CD4-positive, alpha-beta T cell treated with Interleukin-4 for 1 hour (primary cell): Measurements from ENCODE around the gene CPLX3.

Source experiments
- DNase-seq, 2 donors: peaks; one replicate each; pipeline ENCODE4 v3.0.0-alpha.2; 2020 to 2022

Gene CPLX3

DNA sequence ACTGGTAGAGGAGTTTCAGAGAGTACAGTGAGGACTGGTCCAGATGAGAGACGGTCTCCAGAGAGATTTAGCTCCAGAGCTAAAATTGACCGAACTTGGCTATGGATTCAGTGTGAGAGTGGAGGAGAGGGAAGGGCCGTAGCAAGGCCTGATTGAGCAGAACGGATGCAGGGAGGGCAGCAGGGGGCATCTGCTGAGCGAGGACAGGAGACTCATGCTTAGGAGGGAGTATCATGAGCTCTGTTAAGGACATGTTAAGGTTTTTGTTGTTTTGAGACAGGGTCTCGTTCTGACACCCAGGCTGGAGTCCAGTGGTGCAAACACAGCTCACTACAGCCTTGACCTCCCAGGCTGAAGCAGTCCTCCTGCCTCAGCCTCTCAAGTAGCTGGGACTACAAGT, 21.5 kb upstream of the CPLX3 start:
- no peak for DNase-seq

DNA sequence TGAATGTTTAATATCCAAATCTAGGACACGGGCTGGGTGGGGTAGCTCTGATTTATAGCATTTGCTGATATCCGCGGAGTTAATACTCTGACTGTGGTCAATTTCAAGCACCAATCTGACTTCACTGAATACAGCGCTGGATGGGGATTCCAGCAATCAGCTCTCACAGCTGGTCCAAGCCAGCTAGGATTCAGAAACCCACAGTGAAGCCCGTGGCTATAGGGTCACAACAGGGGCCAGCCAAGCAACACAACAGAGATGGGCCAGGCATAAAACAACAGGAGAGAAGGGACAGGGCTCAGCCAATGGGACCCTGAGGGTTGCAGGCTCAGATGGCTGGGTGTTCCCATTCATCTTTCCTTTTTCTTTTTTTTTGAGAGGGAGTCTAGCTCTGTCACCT, 19.1 kb upstream of the CPLX3 start:
- DNase-seq = no peak

DNA sequence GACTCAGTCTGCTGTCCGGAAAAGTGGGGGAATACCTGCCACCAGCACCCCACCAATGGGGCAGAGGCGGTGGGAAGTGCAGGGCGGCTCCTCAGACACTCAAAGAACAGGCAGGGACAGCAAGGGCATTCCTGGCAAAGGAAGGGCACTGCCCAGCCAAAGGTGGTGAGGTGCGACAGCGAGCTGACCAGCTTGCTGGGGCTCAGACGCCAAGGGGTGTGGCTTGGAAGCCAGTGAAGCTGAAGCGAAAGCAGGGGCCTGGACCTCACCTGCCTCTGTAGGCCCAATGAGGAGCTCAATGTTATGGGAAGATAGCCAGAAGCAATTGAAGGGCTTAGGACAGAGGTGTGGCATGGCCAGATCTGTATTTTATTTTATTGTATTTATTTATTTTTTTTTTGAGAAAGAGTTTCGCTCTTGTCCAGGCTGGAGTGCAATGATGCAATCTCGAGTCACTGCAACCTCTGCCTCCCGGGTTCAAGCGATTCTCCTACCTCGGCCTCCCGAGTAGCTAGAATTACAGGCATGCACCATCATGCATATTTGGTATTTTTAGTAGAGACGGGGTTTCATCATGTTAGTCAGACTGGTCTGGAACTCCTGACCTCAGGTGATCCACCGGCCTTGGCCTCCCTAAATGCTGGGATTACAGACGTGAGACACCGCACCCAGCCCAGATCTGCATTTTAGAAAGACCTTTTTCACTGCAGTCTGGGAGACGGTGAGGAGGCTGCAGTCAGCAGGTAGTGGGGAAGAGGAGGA, 18.2 kb upstream of the CPLX3 start:
- DNase-seq = no peak

DNA sequence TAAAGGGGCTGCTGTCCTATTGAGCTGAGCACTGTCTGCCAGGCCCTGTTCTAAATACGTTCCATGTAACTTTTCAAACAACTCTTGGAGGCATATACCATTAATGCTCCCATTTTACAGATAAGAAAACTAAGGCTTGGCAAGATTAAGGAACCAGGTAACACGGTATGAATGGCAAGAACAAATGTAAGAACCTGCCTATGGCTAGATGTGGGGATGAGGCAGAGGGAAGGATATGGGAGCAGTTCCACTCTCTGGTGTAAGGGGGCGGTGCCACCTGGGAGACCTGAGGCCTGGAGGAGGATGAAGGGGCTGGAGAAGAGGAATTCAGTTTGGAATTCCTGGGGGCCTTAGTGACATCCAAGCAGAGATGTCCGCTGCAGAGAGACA, 17.6 kb upstream of the CPLX3 start:
- DNase-seq = no peak

DNA sequence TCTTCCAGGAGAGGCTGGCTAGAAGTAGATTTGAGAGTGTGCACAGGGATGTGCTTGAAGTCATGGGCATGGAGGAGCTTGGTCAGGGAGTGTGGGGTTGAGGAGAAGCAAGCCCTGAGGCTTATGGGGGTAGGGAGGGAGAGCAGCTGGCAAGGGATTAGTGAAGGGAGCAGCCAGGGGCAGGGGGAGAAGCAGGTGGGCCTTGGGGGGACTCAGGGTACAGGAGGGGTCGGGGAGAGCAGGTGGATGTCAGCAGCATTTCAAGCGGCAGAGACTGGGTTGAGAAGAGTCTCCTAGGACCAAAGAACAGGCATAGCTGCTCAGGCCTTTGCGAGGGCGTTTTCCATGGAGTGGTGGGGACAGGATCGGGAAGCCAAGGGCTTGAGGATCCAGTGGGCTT, 17.2 kb upstream of the CPLX3 start:
- no peak for DNase-seq

DNA sequence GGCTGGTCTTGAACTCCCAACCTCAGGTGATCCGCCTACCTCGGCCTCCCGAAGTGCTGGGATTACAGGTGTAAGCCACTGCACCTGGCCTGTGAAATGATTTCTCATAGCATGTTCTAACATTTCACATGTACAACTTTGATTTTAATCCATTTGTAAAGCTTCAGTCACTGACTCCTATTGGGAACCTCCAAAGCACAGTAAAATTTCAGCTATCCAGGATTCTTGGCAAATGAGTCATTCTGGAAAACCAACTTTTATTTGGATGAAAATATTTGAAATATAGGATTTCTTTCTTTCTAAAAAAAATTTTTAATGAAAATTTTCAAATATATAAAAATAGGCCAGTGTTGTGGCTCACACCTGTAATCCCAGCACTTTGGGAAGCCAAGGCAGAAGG, 16.5 kb upstream of the CPLX3 start:
- DNase-seq = no peak

DNA sequence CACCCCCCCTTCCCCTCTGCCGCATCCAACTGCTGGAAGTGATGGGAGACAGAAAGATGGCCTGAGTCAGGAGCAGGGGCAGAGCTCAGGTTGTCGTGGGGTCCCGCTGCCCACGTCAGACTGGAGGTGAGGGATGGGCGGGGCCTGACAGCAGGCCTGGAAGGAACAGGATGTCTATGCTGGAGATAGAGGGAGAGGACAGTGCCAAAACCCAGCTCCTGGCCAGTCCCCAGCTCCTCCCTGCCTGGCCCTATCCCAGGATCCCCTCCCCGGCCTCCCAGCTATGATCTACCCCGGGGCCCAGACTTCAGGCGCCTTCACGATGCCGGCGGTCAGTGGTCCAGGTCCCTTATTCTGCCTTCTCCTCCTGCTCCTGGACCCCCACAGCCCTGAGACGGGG, 13.9 kb upstream of the CPLX3 start, which contains the start of gene LMAN1L:
Gene LMAN1L, plus strand, starts transcription at position 303 of the 400 bp plus-strand sequence. Its CDS starts 20 bp downstream, at position 323.
- DNase-seq = no peak

DNA sequence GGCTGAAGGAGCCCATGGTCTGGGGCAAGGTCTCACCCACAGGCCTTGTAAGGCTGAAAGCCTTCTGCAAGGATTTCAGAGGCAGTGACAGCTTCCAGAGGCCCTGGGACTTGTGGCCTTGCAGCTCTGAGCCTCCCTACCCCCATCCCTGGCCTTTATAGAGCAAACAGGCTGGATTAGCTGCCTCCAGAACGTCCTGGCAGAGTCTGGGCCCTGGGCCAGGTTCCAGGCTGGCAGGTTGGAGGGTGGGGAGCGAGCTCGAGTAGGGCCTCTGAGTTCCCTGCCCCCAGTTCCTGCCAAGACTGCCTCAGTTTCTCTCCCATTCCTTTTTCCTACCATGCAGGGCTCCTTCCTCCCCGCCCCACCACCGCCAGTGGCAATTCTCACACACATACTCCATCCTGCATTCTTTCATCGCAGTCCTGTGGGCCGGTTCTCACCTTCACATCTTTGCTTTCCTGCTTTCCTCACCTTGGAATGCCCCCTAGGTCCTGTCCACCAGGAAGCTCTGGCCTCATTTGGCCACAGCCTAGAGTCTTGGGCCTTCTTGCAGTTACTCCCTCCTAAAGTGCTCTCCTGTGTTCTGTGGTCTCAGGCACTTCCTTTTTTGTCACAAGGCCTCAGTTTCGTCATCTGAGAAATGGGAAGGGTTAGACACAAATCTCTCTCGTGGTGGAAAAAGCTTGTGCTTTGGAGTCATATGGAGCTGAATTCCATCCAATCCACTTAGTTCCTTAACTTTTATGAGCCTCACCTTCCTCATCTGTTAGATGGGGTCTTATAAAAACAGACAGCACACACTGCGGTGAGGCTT, 11.1 kb upstream of the CPLX3 start:
- no peak for DNase-seq

DNA sequence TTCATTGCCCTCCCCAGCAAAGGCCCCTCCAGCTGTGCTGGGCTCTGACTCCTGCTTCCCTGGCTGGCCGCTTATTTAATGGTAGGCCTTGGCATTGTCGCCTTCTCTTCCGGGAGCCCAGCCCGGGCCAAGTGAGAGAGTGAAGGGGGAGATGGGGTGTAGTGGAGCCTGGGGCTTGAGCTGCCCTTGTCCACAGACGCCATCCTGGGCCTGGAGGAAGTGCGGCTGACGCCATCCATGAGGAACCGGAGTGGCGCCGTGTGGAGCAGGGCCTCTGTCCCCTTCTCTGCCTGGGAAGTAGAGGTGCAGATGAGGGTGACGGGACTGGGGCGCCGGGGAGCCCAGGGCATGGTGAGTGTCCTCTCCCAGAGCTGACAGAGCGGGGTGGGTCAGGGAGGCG, 10.5 kb upstream of the CPLX3 start:
- no peak for DNase-seq

DNA sequence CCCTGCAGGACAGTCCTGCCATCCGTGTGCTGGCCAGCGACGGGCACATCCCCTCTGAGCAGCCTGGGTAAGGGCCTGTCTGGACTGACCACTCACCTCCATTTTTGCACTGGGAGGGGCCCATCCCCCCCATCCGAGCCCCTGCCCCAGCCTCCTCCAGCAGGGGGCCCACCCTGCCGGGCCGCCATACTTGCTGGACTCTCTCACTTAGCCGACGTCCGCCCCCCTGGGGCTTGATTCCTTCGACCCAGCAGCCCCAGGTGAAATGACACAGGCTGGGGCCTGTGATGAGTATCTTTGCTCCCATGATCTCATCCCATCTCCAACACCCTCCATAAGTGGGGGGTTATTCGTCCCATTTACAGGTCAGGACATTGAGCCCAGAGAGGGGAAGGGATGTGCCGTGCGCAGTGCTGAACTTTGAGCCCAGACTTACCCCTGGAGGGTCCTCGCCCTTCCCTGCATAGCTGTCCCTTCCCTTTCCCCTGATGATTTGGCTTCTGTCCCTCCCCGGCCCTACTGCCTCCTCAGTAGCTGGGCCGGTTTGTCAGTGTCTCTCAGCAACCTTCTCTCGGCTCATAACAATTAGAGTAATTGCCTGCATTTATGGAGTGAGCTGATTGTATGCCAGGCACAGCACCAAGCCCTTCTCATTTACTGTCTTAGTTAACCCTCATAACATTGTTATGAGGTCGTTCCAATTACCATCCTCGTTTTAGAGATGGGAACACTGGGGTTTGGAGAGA, 9.6 kb upstream of the CPLX3 start:
- no peak for DNase-seq

DNA sequence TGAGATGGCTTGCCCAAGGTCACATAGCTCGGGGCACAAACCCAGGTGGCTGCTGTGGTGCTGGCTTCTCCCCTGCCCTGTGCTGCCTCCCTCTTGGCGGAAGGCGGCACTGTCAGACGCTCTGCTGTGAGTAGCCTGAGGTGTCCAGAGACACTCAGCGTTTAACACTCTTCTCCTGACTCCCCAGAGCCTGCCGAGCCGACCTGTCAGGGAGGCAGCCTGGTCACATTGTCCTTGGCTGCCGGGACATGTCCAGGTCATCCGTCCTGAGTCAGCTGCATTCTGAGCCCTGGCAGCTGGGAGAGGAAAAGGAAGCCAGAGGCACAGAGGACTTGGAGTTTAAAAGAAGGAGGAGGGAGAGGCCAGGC, 9.1 kb upstream of the CPLX3 start:
- no peak for DNase-seq

DNA sequence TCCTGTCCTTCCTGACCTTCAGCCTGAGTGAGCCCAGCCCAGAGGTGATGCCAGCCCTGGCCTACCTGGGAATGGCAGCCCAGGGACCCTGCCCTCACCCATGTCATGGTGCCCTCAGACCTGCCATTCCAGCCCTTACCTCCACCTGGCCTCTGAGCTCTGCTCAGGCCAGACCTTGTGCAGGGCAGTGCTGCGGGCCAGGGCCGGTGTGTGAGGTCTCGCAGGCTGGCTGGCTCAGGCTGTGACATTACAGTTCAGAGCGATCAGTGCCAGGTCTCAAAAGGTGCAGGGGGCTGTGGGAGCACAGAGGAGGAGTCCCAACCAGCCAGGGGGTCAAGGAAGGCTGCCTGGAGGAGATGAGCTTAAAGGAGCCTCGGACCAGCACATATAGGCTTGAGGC, 6.4 kb upstream of the CPLX3 start:
- no peak for DNase-seq

DNA sequence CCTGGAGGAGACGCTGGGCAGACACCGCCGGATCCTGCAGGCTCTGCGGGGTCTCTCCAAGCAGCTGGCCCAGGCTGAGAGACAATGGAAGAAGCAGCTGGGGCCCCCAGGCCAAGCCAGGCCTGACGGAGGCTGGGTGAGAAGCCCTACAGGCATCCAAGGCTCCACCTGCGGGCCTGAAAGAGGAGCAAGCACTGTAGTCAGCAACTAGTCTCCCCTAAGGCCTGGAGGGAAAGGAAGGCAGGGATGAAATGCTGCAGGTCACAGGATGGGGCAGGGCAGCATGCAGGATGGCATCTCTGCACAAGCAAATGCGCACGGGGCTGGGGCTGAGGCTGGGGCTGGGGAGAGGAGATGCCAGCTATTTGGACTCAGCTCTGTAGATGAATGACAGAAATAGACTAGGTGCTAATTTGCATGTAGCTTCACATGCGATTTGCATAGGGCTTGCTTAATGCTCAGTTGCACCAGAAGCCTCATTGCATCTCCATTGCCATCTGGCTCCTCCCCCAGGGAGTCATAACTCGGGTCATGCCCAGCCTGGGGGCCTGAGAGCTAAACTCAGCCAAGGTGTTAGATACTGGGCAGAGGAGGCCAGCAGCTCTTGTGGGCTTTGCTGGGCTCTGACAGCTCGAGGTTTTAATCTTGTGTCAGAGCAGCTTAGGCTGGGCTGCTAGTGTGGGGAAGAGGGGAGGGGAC, 5.2 kb upstream of the CPLX3 start:
- DNase-seq = peak in 1 of 2 donors; percentile 43

DNA sequence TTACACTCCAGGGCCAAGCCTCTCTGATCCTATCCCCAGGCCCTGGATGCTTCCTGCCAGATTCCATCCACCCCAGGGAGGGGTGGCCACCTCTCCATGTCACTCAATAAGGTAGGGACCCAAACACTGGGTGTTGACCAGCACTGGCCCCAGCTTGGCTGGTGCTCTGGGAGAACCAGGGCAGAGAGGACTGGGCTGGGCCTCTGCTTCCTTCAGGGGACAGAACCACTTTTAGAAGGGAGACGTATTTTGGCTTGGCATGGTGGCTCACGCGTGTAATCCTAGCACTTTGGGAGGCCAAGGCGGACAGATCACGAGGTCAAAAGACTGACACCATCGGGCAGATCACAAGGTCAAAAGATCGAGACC, 4.7 kb upstream of the CPLX3 start:
- DNase-seq = no peak

DNA sequence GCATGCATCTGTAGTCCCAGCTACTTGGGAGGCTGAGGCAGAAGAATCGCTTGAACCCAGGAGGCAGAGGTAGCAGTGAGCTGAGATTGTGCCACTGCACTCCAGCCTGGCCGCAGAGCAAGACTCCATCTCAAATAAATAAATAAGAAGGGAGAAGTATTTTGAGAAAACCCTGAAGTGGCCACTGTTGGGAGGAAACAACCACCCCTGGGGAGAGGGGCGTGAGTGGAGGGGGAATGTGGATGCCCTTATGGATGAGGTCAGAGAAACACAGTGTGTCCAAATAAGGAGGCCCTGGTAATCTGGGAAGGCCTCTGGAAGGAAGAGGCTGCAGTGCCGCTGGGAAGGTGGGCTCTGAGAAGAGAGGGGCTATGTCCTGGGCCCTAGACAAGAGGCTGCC, 4.2 kb upstream of the CPLX3 start:
- no peak for DNase-seq

DNA sequence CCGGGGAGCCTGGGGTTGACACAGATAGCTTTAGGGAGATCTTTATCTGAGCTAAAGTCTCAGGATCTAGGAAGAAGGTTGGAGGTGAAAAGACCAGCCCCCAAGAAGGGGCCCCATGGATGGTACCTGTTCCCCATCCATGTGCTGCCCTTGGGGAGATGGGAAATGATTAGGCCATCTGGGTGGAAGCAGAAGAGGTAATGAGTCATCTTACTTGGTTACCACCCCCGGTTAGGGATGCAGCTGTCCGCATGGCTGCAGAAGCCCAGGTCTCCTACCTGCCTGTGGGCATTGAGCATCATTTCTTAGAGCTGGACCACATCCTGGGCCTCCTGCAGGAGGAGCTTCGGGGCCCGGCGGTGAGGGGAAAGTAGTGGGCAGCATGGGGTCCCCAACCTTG, 3.1 kb upstream of the CPLX3 start:
- no peak for DNase-seq

DNA sequence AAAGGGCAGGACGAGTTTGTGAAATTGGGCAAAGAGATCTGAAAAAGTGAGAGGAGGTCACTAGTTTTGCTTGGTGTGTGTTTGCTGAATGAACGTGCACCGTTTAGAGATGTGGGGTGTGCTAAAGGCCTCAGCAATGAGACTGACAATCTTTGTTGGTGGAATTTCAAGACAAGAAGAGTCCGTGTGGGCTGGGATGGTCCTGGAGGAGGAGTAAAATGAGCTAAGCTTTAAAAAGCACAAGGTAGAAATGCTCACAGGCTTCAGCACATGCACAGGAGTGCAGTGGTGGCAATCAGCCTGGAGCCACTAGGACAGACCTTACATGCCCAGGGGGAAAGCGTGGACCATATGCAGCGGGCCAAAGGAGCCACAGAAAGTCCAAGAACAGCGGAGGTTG, 1.5 kb upstream of the CPLX3 start:
- DNase-seq = no peak

DNA sequence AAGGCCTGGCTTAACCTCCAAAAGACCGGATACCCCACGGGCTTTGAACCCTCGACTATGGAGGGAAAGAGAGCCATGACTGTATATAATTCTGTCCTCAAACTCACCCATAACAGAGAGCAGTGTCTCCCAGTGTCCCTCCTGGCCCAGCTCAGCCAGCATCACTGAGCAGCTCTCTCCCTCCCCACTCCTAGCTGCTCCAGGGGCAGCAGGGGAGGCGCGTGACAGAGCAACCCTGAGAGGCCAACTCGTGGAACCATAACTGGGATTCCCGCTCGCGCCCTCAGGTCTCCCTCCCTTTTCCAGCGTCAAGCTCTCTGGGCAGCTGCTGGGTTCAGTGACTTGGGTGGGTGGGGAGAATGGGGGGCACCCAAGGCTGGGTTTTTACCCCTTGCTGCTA, 561 bp upstream of the CPLX3 start:
- no peak for DNase-seq

DNA sequence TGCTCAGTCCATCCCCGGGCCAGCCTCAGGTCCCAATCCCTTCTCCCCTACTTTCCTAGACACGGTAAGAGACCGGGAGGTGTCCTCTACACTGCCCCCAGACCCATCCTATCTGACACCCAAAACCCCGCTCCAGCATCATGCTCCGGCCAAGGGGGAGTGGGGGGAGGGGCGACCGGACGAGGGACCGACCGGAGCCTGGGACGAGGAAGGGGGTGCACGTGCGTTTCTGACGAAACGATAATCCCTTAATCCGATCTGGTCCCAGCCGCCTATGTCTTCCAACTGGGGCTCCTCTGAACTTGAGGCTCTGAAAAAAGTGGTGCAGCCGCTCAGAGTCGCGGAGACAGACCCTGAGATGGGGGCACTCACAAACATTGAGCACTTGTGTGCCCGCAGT, 494 bp downstream of the CPLX3 start:
- DNase-seq = no peak

DNA sequence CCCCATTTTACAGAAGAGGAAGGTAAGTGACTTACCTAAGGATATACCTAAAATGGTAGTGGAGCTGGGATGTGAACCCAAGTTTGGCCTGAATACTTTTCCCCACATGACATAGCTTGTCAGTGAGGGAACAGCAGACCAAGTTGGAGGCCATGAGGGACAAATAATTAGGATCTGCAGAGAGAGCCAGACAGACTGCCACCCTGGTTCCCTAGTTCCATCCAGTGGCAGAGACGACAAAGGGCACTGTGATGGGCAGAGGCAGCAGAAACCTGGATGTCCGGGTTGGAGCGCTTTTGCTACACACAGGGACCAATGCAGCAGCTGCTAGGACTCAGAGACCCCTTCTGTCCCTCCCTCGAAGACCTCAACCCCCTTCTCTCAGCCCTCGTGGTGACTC, 1.2 kb downstream of the CPLX3 start:
- DNase-seq = no peak

DNA sequence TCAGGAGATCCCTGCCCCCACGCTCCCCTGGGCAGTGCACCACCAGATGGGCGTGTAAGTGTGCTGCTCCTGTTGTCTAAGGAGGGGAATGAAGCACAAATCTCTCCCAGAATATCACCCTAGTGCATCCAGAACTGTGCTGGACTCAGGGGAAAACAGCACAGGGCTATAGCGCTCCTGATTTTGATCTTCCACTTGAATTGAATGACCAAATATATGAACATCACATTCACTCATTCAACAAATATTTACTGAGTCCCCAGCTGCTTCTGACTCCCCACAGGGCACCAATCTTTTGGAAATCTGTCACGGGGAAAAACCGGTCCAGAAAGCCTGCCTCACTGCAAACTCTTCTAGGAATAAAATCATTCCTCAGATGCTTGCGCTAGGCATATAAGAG, 2.4 kb downstream of the CPLX3 start:
- no peak for DNase-seq

DNA sequence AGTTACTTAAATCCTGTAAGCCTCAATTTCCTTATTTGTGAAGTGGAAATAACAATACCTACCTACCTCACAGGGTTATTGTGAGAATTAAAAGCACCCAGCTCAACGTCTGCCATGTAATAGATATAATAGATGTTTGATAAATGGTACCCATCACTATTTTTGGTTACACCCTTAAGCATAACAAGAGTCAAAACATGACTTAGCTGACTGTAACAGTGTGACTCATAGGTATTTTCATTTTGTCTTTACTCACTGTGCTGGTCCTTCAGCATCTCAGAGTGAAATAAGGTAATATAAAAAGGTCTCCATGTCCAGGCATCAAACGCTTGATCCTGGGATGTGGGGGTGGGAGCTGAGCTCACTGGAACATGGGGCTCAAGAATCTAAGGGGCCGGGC, 3.1 kb downstream of the CPLX3 start:
- DNase-seq = no peak

DNA sequence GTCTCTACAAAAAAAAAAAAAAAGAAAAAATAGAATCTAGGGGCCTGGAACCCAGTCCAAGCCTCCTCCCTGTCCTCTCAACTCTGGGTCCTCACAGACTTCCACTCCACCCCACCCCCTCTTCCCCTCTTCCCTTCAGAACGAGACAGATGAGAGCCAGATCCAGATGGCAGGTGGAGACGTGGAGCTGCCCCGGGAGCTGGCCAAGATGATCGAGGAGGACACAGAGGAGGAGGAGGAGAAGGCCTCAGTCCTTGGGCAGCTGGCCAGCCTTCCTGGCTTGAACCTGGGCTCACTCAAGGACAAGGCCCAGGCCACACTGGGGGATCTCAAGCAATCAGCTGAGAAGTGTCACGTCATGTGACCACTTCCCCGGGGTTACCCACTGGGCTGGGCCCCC, 3.6 kb downstream of the CPLX3 start:
- DNase-seq = no peak
